Type B pancreatic cell (in vitro differentiated cells): ENCODE measurements around the gene CADPS. TPM values are rescaled to one million over a fixed set of nuclear protein-coding genes. Genes with fewer than 3 reads are reported as not detected.

Experiments used
- DNase-seq: peaks from one replicate; pipeline ENCODE4 v3.0.0; 2021; ENCODE audit warnings: mixed read lengths; ENCODE audit not compliant: unreplicated experiment; ENCODE audit errors: extremely low spot score
- H3K27ac Mint-ChIP-seq: 2 replicates; pipeline ENCODE4 v1.8.0; 2021; ENCODE audit warnings: mild to moderate bottlenecking, mixed read lengths
- H3K27me3 Mint-ChIP-seq: 2 replicates; pipeline ENCODE4 v1.8.0; 2021; ENCODE audit warnings: mixed read lengths
- H3K36me3 Mint-ChIP-seq: 2 replicates; pipeline ENCODE4 v1.8.0; 2021; ENCODE audit warnings: mixed read lengths
- H3K4me1 Mint-ChIP-seq: one replicate; pipeline ENCODE4 v1.8.0; 2021; ENCODE audit warnings: mixed read lengths; ENCODE audit not compliant: unreplicated experiment
- H3K4me3 Mint-ChIP-seq: 2 replicates; pipeline ENCODE4 v1.8.0; 2021; ENCODE audit warnings: mild to moderate bottlenecking, mixed read lengths
- H3K9me3 Mint-ChIP-seq: 2 replicates; pipeline ENCODE4 v1.8.0; 2021; ENCODE audit warnings: mixed read lengths
- total RNA-seq: library from RNA; stranded (reverse); gene quantifications from 2 replicates; pipeline ENCODE4 v1.2.1, GENCODE V29; 2021; ENCODE audit warnings: low replicate concordance
- TF ChIP-seq, protein P1 (sequence below): fragments of 200-600 bp; sonication (generic); conservative IDR thresholded peaks from 2 replicates; pipeline ENCODE4 v1.5.0; 2021; ENCODE audit warnings: antibody characterized with exemption, mild to moderate bottlenecking

Gene CADPS
- total RNA-seq, 1 donor from 2014 or later = 21.6 TPM

DNA sequence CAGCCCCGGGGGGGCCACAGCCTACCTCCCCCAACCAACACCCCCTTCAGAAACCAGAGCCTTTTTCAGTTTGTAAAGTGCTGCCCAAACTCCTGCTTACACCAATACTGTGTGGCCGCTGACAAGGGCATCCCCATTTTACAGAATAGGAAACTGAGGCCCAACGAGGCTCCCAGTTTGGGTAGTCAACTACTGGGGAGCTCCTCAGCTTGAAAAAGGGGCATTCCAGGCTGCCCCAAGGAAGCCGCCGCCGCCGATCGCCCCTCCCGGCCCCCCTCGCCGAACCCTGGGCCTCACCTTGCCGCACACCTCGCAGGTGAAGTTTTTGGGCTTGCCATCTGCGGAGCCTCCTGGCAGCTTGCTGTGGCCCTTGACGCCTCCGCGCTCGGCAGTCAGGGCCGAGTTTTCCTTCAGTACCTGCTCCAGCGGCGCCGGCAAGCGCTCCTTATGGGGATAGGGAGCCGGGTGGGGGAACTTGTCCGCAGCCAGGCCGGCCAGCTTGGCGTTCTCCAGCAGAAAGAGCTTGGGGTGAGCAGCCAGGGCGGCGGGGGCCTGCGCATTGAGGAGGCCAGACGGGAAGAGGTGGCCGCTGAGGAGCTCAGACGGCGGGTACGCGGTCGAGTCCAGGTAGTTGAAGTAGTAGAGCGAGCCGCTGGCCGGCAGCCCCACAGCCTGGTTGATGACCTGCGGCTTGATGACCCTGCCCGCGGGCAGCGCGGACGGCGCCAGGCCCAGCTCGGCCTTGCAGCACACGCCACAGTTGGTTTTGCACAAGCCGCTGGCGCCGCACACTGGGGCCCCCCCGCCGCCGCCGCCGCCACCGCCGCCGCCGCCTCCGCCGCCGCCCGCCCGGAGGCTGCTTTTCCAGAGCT, 503.3 kb downstream of the CADPS start:
- peaks cover 99% of the 10 kb centered on the region for H3K27me3 Mint-ChIP-seq
- no peak for DNase-seq
- peaks cover 38% of the 10 kb centered on the region for H3K4me1 Mint-ChIP-seq
- H3K36me3 Mint-ChIP-seq = no peaks in the 10 kb centered on the region
- H3K27ac Mint-ChIP-seq = no peak overlapping the region
- peak overlapping the region; percentile 66 for H3K4me3 Mint-ChIP-seq
- H3K9me3 Mint-ChIP-seq = no peaks in the 10 kb centered on the region
- TF ChIP-seq, protein P1, sequence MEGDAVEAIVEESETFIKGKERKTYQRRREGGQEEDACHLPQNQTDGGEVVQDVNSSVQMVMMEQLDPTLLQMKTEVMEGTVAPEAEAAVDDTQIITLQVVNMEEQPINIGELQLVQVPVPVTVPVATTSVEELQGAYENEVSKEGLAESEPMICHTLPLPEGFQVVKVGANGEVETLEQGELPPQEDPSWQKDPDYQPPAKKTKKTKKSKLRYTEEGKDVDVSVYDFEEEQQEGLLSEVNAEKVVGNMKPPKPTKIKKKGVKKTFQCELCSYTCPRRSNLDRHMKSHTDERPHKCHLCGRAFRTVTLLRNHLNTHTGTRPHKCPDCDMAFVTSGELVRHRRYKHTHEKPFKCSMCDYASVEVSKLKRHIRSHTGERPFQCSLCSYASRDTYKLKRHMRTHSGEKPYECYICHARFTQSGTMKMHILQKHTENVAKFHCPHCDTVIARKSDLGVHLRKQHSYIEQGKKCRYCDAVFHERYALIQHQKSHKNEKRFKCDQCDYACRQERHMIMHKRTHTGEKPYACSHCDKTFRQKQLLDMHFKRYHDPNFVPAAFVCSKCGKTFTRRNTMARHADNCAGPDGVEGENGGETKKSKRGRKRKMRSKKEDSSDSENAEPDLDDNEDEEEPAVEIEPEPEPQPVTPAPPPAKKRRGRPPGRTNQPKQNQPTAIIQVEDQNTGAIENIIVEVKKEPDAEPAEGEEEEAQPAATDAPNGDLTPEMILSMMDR = no peak

DNA sequence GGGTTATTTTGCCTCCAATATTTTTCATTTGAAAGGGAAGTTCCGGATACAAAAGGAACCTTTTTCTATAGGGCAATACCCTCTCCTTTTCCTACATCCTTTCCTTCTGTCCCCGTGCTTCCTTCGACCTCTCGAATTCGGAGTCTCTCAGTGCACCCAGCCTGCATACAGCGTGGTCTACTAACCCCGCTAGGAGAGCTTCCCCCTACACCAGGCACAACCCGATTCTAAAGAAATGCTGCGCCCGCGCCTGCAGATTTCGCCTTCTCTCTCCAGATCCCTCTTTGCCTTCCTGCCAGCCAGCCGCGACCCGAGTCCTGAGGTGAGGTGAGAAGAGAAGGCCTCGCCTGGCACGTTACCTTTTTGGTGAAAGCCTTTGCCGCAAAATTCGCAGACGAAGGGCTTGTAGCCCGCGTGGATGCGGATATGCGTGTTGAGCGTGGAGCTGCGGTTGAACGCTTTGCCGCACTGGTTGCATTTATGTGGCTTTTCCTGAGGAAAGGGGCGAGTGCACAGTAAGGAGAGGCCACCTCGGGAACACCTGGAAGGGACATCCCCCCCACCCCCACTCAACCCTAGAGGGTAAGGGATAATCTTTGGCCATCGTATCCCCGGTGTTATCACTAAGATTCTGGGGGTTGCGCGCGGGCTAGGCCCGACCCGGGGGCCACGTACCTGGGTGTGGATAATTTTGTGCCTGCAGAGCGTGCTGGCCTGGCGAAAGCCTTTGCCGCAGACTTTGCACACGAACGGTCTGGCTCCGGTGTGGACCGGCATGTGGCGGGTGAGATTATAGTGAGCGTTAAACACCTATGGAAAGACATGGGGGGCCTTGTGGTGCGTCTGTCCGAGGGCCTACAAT, 504.1 kb downstream of the CADPS start:
- TF ChIP-seq, protein P1 = no peak
- Mint-ChIP-seq H3K27me3 (peaks cover 99% of the 10 kb centered on the region), H3K9me3 (no peaks in the 10 kb centered on the region), H3K36me3 (no peaks in the 10 kb centered on the region), H3K27ac (peak overlapping the region; percentile 59), H3K4me3 (peak overlapping the region; percentile 73), H3K4me1 (peaks cover 38% of the 10 kb centered on the region)
- no peak for DNase-seq

DNA sequence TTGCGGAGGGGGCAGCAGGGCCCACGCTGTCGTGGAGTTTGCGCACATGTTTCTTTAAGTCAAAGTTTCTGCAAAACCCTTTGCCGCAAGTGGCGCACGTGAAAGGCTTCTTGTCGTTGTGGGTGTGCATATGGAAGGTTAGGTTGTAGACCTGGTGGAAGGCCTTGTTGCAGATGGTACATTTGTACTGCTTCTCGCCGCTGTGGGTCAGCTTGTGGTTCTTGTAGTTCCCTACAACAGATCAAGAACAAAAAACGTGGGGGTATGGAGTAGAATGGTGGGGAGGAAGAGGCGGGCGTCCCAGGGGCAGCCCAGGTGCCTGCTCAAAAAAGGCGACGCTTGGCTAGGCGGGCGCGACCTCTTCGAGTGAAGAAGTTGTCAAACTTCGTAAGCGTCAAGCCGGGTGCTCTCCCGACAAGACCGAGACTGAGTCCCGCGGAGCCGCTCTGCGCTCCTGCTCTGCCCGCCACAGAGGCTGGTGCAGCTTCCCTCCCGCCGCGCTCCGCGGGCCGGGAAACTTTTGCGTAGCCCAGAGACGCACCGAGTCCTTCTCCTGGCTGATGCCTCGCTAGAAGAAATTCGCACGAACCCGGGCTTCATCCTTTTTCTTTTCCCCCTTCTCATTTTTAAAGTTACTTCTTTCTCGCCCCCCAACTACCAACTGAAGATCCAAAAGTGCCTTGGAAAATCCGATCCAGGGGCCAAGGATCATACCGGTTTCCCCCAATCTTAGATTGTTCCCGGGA, 504.9 kb downstream of the CADPS start:
- Mint-ChIP-seq H3K27me3 (peaks cover 99% of the 10 kb centered on the region), H3K36me3 (no peaks in the 10 kb centered on the region), H3K4me3 (peak overlapping the region; percentile 77), H3K4me1 (peaks cover 38% of the 10 kb centered on the region), H3K27ac (peak overlapping the region; percentile 59), H3K9me3 (no peaks in the 10 kb centered on the region)
- DNase-seq = no peak
- TF ChIP-seq, protein P1 = no peak

DNA sequence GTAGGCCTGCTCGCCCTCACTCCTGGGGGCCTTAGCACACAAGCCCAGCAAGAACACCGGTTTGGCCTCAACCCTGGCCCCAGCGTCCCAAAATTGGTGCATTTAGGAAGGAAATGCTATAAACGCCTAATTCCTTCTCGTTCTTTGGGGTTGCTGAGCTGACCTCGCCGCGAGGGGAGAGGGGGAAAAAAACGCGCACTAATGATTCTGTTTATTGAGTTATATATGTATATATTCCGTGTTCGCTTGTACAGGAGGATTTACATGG, 505.8 kb downstream of the CADPS start:
- H3K4me1 Mint-ChIP-seq = peaks cover 33% of the 10 kb centered on the region
- DNase-seq = no peak
- TF ChIP-seq, protein P1 = no peak
- H3K36me3 Mint-ChIP-seq = no peaks in the 10 kb centered on the region
- H3K27me3 Mint-ChIP-seq = peaks cover 99% of the 10 kb centered on the region
- H3K9me3 Mint-ChIP-seq = no peaks in the 10 kb centered on the region
- H3K27ac Mint-ChIP-seq = no peak overlapping the region
- H3K4me3 Mint-ChIP-seq = peak overlapping the region; percentile 59

DNA sequence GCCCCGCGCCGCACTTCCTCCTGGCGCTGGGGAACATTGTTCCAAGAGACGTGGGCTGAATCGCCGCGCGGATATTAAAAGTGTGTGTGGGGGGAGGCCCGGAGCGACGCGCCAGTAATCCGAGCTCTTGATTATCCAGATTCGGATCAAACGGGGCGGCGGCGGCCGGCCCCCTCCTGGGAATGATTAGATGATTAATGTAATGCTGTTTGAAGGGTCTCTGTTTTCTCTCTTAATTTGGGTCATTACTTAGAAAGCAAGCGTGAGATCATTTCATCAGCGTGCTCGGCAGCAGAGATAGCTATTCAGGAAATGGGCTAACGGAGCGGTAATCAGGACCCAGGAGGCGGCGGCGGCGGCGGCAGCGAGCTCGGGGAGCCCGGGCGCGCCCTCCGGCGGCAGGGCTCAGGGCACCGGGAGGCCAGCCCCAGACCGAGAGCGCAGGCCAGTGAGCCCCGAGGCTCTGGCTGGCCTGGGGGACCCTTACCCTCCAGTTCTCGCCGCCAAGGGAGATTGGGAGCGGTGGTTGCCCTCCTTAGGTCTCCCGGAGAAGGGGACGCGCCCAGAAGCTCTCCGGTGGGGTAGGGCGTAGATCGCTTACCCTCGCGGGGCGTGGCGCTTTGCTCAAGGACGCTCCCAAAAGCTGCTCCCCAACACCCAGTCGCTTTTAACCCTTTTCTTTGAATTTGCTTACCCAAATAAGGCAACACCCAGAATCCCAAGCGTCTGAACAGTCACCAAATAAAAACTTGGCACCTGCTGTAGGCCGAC, 506.3 kb downstream of the CADPS start:
- Mint-ChIP-seq H3K9me3 (no peaks in the 10 kb centered on the region), H3K27me3 (peaks cover 99% of the 10 kb centered on the region), H3K4me1 (peaks cover 31% of the 10 kb centered on the region), H3K4me3 (peak overlapping the region; percentile 74), H3K27ac (no peak overlapping the region), H3K36me3 (no peaks in the 10 kb centered on the region)
- TF ChIP-seq, protein P1 = peak; percentile 56
- no peak for DNase-seq
